Measurements from ENCODE around the gene NRP1.

NRP1 gene

DNA sequence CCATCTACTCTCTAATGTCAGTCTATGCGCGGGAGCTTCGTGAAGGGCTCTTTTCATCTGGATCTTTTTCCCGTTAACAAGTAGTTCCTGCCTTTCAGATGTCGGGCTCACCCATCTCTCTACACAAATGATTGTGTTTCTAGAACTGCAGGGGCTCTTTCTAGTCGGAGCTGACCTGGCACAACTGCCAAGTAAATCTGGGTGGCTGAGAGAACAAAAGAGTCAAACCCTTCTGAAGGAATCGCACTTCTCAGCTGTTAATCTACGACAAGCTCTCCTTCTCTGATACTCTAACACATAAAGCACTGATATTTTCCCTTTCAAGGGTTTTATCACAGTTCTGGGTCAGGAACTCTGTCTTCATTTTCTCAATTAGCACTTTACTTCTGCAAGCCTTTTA is 144.7 kb downstream of the NRP1 start:
- ChIA-PET POLR2A (interaction anchor here (1.2 kb wide), 1 partner anchor 60 kb away, joined by 3 read pairs; no protein-coding TSS in a partner anchor), CTCF (interaction anchor here (0.7 to 0.8 kb wide), 2 partner anchors 126 to 139 kb away, joined by 3 read pairs; no protein-coding TSS in a partner anchor)
- no peak for DNase-seq (ENCODE audit: low read depth, low spot score)
- H3K4me3 ChIP-seq (ENCODE audit: low read depth, low read length), result no peak overlapping the region
- TF ChIP-seq, protein P1, sequence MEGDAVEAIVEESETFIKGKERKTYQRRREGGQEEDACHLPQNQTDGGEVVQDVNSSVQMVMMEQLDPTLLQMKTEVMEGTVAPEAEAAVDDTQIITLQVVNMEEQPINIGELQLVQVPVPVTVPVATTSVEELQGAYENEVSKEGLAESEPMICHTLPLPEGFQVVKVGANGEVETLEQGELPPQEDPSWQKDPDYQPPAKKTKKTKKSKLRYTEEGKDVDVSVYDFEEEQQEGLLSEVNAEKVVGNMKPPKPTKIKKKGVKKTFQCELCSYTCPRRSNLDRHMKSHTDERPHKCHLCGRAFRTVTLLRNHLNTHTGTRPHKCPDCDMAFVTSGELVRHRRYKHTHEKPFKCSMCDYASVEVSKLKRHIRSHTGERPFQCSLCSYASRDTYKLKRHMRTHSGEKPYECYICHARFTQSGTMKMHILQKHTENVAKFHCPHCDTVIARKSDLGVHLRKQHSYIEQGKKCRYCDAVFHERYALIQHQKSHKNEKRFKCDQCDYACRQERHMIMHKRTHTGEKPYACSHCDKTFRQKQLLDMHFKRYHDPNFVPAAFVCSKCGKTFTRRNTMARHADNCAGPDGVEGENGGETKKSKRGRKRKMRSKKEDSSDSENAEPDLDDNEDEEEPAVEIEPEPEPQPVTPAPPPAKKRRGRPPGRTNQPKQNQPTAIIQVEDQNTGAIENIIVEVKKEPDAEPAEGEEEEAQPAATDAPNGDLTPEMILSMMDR (IDR thresholded peaks at IDR 0.05; ENCODE audit: insufficient read depth, low read length, missing control alignments), result no peak

DNA sequence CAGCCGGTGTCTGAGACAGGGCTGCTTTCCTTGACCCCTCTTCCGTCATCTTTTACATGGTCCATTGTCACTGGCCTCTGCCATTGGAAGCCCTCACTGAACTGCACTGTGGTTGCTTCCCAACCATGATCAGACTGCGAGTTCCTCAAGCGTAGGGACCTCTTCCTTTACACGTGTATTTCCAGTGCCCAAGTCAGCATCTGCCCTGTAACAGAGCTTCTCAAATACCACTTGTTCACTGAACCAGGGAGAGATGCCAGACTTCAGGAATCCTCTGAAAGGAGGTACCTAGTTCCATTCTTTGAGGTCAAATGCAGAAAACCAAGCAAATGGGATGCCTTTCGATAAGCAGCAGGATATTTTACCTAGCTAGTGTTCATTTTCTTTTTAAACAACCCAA is 145.1 kb downstream of the NRP1 start:
- ChIA-PET POLR2A (interaction anchor here (1.2 kb wide), 1 partner anchor 59 kb away, joined by 3 read pairs; no protein-coding TSS in a partner anchor), CTCF (interaction anchor here (0.8 kb wide), 1 partner anchor 126 kb away, joined by 3 read pairs; no protein-coding TSS in a partner anchor)
- DNase-seq (ENCODE audit: low read depth, low spot score), result no peak
- no peak overlapping the region for H3K4me3 ChIP-seq (ENCODE audit: low read depth, low read length)
- TF ChIP-seq, protein P1 (IDR thresholded peaks at IDR 0.05; ENCODE audit: insufficient read depth, low read length, missing control alignments), result no peak

DNA sequence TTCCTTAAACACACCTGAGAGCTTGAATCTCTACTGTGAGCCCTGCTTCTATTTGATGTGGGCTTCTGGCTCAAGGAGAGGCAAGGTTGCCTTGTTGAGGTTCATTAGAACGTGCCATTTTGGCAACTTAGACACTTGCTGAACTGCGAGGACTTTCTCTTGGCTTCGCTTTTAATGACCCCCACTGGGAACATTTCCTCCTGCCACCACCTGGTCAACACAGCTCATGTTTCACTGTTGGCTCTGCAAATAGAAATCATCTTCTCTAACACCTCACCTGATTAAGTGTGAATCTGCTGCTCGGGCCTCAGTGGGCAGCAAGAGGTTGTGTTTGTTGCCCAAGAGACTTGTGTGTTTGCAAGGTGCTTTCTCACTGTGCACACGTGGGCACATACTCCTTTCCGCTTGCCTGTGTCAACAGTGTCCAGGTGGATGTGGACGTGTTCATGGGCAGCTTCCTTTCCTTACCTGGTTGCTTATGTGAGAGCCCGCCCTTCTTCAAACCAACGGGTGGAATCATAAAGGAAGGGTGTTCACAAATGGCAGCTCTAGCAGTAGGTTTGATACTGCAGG is 147.0 kb downstream of the NRP1 start:
- TF ChIP-seq, protein P1 (IDR thresholded peaks at IDR 0.05; ENCODE audit: insufficient read depth, low read length, missing control alignments), result no peak
- no peak overlapping the region for H3K4me3 ChIP-seq (ENCODE audit: low read depth, low read length)
- ChIA-PET CTCF (no interaction called here), POLR2A (no interaction called here)
- no peak for DNase-seq (ENCODE audit: low read depth, low spot score)

DNA sequence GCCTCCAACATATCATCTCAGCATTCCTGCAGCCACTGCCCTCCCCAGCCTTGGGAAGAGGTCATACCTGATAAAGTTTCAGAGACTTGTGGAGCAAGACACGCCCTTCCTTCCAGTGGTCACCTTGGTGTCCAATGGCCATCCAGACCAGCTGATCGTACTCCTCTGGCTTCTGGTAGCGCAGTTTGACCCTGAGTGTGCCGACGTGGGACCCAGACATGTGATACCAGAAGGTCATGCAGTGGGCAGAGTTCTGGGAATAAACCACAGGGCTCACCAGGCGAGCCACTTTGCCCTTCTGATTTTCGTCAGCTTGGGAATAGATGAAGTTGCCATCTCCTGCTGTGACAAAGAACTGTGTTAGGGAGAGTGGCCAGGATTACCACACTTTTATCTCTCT is 148.3 kb downstream of the NRP1 start:
- H3K4me3 ChIP-seq (ENCODE audit: low read depth, low read length), result no peak overlapping the region
- TF ChIP-seq, protein P1 (IDR thresholded peaks at IDR 0.05; ENCODE audit: insufficient read depth, low read length, missing control alignments), result no peak
- POLR2A ChIA-PET, result no interaction called here
- CTCF ChIA-PET, result interaction anchor here (0.7 kb wide), 1 partner anchor 148 kb away, joined by 3 read pairs; no protein-coding TSS in a partner anchor
- no peak for DNase-seq (ENCODE audit: low read depth, low spot score)

DNA sequence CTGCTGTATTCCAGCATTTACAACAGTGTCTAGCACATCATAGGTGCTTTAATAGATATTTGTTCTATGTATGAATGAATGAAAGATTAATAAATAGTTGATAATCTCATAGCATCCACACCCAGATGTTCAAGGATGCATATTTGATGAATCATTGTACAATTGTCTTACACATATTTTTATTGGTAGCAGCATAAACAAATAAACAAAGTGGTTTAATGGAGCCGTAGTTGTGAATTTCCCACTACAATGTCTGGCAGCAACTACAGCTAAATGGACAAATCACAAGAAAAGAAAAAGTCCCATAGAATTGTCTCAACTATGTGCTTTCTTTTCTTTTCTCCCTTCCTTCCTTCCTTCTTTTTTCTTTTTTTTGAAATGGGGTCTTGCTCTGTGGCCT is 150.8 kb downstream of the NRP1 start:
- DNase-seq (ENCODE audit: low read depth, low spot score), result no peak
- H3K4me3 ChIP-seq (ENCODE audit: low read depth, low read length), result no peak overlapping the region
- TF ChIP-seq, protein P1 (IDR thresholded peaks at IDR 0.05; ENCODE audit: insufficient read depth, low read length, missing control alignments), result no peak
- ChIA-PET POLR2A (no interaction called here), CTCF (interaction anchor here (5.0 kb wide), 1 partner anchor 9 kb away, joined by 38 read pairs; no protein-coding TSS in a partner anchor)

DNA sequence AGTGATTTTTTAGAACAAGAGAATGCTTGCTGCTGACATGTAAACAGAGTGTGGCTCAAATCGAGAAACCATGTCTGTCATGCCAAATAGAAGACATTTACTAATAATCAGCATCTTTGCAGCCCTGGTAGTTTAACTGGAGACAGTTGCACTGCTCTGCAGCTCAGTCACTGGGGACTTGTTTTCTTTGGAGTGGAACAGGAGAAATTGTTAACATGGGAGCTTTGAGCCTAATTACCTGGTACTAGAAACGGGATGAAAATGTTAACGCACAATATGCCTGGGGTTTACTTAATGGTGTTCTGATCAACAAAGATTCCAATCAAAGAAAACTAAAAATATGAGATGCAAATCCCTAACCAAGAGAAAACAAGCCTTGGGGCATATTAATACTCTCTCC is 153.5 kb downstream of the NRP1 start:
- no peak overlapping the region for H3K4me3 ChIP-seq (ENCODE audit: low read depth, low read length)
- CTCF ChIA-PET, result interaction anchor here (5.0 kb wide), 1 partner anchor 12 kb away, joined by 38 read pairs; no protein-coding TSS in a partner anchor
- POLR2A ChIA-PET, result no interaction called here
- no peak for DNase-seq (ENCODE audit: low read depth, low spot score)
- TF ChIP-seq, protein P1 (IDR thresholded peaks at IDR 0.05; ENCODE audit: insufficient read depth, low read length, missing control alignments), result no peak
